GM21423 (cell line): ENCODE measurements around the gene CHPF2.

Experiments
- ATAC-seq: cut with Tn5 transposase; IDR thresholded peaks from one replicate; pipeline ENCODE4 v1.9.1; 2021; ENCODE audit warnings: mild to moderate bottlenecking, moderate library complexity; ENCODE audit not compliant: unreplicated experiment

Gene CHPF2

GRCh38 chr7:151281686-151282085, 49.4 kb downstream of the CHPF2 start:
- ATAC-seq: no peak

DNA sequence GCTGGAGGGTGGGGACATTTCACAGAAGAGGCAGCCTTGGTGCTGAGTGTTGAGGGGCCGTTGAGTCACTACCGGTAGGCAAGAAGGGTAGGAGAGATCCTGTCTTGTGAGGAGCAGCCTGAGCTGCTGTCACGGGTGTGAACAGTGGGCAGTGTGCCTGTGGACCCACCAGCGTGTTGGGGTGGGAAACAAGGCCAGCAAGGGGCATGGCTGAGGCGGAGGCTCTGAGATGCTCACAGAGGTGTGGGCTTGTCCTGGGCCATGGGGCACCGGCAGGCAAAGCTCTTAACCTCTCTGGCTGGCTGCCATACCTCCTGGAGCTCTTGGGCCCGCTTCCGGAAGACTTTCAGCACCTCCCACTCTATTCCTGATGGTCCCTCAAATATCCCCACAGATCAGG, 49.8 kb downstream of the CHPF2 start:
- no peak for ATAC-seq

DNA sequence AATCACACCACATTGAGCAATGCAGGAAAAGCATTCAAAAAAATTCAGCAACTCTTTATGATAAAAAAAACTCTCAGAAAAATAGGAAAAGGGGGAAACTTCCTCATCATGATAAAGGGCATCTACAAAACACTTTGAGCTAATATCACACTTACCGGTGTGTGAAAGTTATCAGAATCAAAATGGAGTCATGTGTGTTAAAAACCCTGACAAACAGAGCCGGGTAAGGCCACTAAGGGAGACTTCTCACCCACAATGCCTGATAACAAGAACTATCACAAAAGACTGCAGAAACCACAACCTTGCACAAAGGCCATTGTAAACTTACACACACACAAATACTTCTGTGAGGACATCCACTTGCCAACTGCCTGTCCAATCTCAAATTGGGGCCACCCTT, 51.0 kb downstream of the CHPF2 start:
- ATAC-seq: no peak

DNA sequence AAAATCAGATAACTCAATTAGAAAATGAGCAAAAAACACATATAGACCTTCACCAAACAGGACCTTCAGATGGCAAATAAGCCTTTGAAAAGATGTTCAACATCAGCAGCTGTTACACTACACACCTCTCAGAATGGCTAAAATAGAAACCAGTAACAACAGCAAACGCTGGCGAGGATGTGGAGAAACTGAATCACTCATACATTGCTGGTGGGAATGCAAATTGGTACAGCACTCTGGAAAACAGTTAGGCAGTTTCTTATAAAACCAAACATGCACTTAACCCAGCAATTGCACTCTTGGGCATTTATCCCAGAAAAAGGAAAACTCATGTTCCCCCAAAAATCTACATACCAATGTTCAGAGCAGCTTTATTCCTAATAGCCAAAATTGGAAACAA, 53.9 kb downstream of the CHPF2 start:
- no peak for ATAC-seq
